GM12864 (cell line): ENCODE measurements around the gene RGL3.
"Not testable (repeated sequence)": the region's sequence is repeated elsewhere in the genome, so short reads cannot be mapped to it uniquely, and the experiment has no call there.

Experiments used
- DNase-seq: peaks from one replicate; pipeline ENCODE4 v3.0.0-alpha.2; 2011; ENCODE audit warnings: low read depth
- H3K4me3 ChIP-seq: 2 replicates; pipeline ENCODE4 v1.5.1; 2011; ENCODE audit warnings: mild to moderate bottlenecking, low read depth, low read length, control low read depth
- TF ChIP-seq, protein P1 (sequence below): IDR thresholded peaks from 2 replicates; pipeline ENCODE4 v1.5.1; 2011; ENCODE audit warnings: low read depth, mild to moderate bottlenecking, moderate library complexity, low read length, control low read depth, inconsistent platforms; ENCODE audit errors: missing control alignments

RGL3 gene

DNA sequence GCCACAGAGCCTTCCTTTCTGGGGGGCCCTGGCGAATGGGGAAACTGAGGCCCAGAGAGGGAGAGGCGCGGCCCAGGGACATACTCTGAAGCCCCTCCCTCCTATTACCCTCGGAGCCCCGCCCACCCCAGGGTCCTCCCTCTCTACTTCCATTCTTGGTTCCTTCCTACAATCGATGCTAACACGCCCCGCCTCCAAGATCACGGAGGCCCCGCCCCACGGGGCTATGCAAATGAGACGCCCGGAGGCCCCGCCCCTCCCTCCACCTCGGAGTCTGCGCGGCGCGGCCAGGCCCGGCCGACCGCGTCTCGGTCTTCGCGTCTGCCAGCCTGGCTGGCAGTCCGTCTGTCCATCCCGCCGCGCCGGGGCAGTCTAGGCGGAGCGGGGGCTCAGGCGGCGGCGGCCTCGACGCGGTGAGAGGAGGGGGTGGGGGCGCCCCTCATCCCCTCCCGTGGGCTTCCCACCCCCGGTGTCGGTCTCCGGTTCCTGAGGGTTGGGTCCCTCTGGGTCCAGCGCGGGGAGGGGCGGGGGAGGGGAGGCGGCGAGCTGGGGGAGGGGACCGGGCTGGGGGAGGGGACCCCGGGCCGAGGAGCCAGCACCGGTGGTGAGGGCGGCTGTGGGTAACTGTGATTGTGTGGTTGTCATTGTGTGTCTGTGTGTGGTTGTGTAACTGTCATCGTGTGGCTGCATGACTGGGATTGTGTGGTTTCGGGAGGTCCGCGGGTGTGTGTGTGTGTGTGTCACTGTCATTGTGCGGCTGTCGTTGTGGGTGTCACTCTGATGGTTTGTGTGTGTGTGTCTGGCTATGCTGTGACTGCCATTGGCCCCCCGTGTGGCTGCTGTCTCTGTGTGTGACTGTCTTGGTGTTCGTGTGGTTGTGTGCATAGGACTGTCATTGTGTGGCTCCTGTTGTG lies 63.7 kb downstream of the RGL3 start, which contains the start of gene PLPPR2:
Gene PLPPR2, plus strand, starts transcription at position 273 of the 914 bp plus-strand sequence. CDS start 2,242 bp downstream, outside the sequence.
- H3K4me3 ChIP-seq = peak within 1 kb of the TSS; percentile 47
- TF ChIP-seq, protein P1, sequence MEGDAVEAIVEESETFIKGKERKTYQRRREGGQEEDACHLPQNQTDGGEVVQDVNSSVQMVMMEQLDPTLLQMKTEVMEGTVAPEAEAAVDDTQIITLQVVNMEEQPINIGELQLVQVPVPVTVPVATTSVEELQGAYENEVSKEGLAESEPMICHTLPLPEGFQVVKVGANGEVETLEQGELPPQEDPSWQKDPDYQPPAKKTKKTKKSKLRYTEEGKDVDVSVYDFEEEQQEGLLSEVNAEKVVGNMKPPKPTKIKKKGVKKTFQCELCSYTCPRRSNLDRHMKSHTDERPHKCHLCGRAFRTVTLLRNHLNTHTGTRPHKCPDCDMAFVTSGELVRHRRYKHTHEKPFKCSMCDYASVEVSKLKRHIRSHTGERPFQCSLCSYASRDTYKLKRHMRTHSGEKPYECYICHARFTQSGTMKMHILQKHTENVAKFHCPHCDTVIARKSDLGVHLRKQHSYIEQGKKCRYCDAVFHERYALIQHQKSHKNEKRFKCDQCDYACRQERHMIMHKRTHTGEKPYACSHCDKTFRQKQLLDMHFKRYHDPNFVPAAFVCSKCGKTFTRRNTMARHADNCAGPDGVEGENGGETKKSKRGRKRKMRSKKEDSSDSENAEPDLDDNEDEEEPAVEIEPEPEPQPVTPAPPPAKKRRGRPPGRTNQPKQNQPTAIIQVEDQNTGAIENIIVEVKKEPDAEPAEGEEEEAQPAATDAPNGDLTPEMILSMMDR = no peak
- DNase-seq = peak; percentile 36

DNA sequence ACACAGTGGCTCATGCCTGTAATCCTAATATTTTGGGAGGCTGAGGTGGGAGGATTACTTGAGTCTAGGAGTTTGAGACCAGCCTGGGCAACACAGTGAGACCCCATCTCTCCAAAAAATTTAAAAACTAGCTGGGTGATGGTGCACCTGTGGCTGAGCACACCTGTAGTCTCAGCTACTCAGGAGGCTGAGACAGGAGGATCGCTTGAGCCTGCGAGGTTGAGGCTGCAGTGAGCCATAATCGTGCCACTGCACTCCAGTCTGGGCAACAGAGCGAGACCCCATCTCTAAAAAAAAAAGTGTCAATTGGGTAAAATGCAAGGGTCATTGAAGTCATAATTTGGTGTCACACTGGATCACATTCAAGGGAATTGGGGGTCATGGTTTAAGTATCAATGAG lies 65.0 kb downstream of the RGL3 start:
- H3K4me3 ChIP-seq, DNase-seq: not testable (repeated sequence)

DNA sequence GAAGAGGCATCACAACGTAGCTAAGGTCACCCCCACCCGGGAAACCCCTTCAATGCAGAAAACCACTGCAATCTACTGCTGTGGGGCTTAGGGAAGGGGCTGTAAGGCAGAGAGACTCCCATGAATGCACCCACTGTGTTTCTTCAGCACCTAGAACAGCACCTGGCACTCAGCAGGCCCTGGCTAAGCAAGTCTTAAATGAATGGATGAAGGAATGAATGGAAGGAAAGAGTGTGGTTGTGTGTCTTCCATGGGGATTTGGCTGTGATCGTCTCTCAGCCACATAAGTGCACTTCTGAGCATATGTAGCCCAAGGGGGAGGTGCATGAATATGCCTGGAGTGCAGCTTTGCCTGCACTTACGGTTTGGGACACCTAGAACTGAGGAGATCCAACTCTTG lies 69.9 kb downstream of the RGL3 start:
- TF ChIP-seq, protein P1 = no peak
- DNase-seq = no peak

DNA sequence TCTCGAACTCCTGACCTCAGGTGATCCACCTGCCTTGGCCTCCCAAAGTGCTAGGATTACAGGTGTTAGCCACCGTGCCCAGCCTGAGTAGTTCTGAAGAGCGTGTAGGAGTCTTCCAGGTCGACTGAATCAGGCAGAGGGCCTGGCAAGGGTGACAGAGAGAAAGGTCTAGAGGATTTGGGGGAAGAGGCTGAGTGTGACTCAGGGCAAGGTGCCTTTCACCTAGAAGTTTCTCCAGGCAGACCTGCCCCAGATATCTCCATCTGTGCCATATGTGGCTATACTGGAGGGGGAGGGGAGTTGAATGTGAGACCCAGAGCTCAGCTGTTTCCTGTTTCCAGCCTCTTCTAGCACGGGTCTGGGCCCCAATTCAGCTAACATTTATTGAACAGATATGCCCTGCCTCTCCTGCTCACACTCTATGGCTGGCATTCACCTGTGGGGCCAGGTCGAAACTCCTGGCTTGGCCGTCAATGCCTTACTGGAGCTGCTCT lies 71.5 kb downstream of the RGL3 start:
- no peak overlapping the region for H3K4me3 ChIP-seq
- TF ChIP-seq, protein P1 = no peak
- no peak for DNase-seq

More for the DNA sequence above, 69.9 kb downstream of the RGL3 start:
- no peak overlapping the region for H3K4me3 ChIP-seq

DNA sequence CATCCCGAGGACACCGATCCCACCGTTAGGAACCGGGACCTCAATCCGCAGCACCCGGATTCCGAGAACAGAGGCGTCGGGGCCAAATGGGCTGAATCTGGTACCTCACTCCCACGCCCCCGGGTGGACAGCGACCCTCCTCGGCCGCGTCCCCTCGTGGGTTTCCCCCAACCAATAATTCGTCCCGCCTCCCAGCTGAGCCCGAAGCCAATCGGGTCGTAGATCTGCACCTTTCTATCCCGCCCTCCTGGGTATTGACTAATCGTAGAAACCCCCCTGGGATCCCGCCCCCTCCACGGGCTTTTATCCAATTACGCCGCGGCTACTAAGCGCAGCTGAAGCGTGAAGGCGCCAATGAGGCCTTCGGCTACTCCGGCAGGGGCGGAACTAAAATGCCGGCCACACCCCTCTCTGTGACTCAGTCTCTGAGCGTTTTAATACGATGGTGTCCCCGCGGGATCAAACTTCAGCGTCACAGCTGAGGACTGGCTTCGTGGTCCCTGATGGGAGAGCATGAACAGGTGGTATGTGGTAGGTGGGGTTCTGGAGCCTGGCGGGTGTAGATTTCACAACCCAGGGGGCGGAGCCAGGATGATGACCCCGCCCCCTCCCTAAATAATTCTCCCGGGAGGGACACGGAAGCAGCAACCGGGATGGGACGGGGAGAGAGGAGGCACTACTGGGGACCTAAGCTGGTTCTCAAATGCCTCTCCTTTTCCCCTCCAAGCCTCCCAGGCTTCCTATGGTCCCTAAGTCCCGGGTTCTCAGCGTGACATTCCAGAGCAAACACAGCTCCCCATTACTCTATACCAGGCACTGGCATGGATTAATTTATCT lies 72.8 kb downstream of the RGL3 start, which contains the start of the genes CCDC159 and TMEM205:
Gene CCDC159, plus strand, starts transcription at position 416 of the 837 bp plus-strand sequence. Its CDS starts 88 bp downstream, at position 504.
Gene TMEM205, minus strand, starts transcription at position 165 of the 837 bp plus-strand sequence. CDS start 649 bp downstream, outside the sequence.
- H3K4me3 ChIP-seq = peak within 1 kb of the TSS; percentile 67
- peak; percentile 97 for DNase-seq
- TF ChIP-seq, protein P1 = peak; percentile 16

DNA sequence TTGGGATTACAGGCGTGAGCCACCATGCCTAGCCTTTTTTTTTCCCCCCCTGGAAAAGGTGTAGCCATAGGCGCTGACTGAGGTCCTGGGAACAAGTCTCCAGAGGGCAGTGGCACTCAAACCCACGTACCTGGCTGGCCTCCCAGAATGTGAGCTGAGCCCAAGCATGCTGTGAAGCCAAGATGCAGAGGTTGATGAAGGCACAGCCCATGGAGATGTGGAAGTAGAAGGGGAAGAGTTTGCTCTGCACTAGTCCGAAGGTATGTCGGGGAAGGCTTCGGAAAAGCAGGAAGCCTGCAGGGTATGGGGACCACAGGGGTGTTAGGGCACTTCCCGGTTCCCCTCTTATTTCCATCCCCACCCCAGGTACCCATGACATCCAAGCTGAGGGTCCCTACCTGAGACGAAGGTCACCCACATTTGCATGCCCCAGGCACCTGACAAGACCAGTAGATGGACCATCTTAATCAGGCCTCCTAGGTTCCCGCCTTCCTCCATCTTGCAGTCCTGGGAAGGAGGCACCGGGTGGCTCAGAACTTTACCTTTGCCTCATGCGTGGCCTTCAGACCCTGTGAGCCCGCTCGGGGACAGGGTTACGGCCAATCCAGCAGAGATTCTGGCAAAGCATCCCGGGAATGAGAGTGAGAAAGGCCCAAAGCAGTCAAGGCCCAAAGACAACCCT lies 73.9 kb downstream of the RGL3 start:
- TF ChIP-seq, protein P1 = no peak
- H3K4me3 ChIP-seq = peak overlapping the region; percentile 67
- DNase-seq = no peak
